Measurements from ENCODE around the gene RRP15. TPM values are rescaled to one million over a fixed set of nuclear protein-coding genes. Genes with fewer than 3 reads are reported as not detected.

RRP15 gene
- polyA plus RNA-seq, 1 donor (not counting 4 experiments of a cell fraction or from before 2014, with no cell fraction given): 15.8 TPM

- dilution Hi-C loops (cut with MboI; ENCODE audit: extremely low pct_ligation_motif_present, low sequenced_read_pairs): no loop called here
- Histone ChIP-seq H3K27ac (ENCODE audit: control insufficient read depth, insufficient read depth, low read length) (no peak overlapping the region), H4K20me1 (ENCODE audit: control insufficient read depth, extremely low read depth, insufficient read depth, low read length) (no peaks in the 10 kb centered on the region), H3K36me3 (ENCODE audit: control insufficient read depth in 2 of 2, extremely low read depth in 1 of 2, insufficient read depth in 2 of 2, low read length in 2 of 2) (no peaks in the 10 kb centered on the region), H3K79me2 (ENCODE audit: control insufficient read depth, insufficient read depth, low read length) (no peaks in the 10 kb centered on the region), H3K4me2 (ENCODE audit: control insufficient read depth, extremely low read depth, insufficient read depth, low read depth, low read length) (no peak overlapping the region), H3K27me3 (ENCODE audit: control insufficient read depth, extremely low read depth, insufficient read depth, low read length) (peaks cover 3% of the 10 kb centered on the region), H3K4me1 (ENCODE audit: control insufficient read depth, extremely low read depth, insufficient read depth, low read length) (no peaks in the 10 kb centered on the region), H3K9me3 (ENCODE audit: control insufficient read depth, low read depth, low read length) (no peaks in the 10 kb centered on the region), H3K9me1 (ENCODE audit: control insufficient read depth, extremely low read depth, insufficient read depth, low read length) (no peaks in the 10 kb centered on the region), H3K9ac (ENCODE audit: control insufficient read depth, extremely low read depth, insufficient read depth, low read length) (no peak overlapping the region), H2AFZ (ENCODE audit: control insufficient read depth, low read length) (no peak overlapping the region), H3K4me3 (ENCODE audit: control insufficient read depth in 2 of 3, extremely low read depth in 1 of 3, insufficient read depth in 2 of 3, low read depth in 1 of 3, low read length in 3 of 3) (no peak overlapping the region)
- no peak for FAIRE-seq
- DNase-seq (ENCODE audit: low read depth, low spot score): no peak
- TF ChIP-seq EZH2 (IDR thresholded peaks at IDR 0.05; ENCODE audit: low read length) (no peak), CTCF (optimal IDR thresholded peaks at IDR 0.05 in 1 of 3, IDR thresholded peaks at IDR 0.05 in 1 of 3, conservative IDR thresholded peaks at IDR 0.05 in 1 of 3; ENCODE audit: extremely low read depth in 1 of 3, insufficient read depth in 2 of 3, low read length in 3 of 3) (no peak)
Observed at GRCh38 chr1:218255090-218255489, 30.0 kb upstream of the RRP15 start.

GRCh38 chr1:218257371-218257770, 27.7 kb upstream of the RRP15 start:
- DNase-seq (ENCODE audit: low read depth, low spot score): no peak
- H3K9me3 ChIP-seq (ENCODE audit: control insufficient read depth, low read depth, low read length): no peaks in the 10 kb centered on the region
- no peak overlapping the region for H3K27ac ChIP-seq (ENCODE audit: control insufficient read depth, insufficient read depth, low read length)
- no peaks in the 10 kb centered on the region for H3K4me1 ChIP-seq (ENCODE audit: control insufficient read depth, extremely low read depth, insufficient read depth, low read length)
- no peaks in the 10 kb centered on the region for H3K9me1 ChIP-seq (ENCODE audit: control insufficient read depth, extremely low read depth, insufficient read depth, low read length)
- H3K4me2 ChIP-seq (ENCODE audit: control insufficient read depth, extremely low read depth, insufficient read depth, low read depth, low read length): no peak overlapping the region
- H3K27me3 ChIP-seq (ENCODE audit: control insufficient read depth, extremely low read depth, insufficient read depth, low read length): peaks cover 3% of the 10 kb centered on the region
- no peak overlapping the region for H3K4me3 ChIP-seq (ENCODE audit: control insufficient read depth in 2 of 3, extremely low read depth in 1 of 3, insufficient read depth in 2 of 3, low read depth in 1 of 3, low read length in 3 of 3)
- no peak for TF ChIP-seq CTCF (optimal IDR thresholded peaks at IDR 0.05 in 1 of 3, IDR thresholded peaks at IDR 0.05 in 1 of 3, conservative IDR thresholded peaks at IDR 0.05 in 1 of 3; ENCODE audit: extremely low read depth in 1 of 3, insufficient read depth in 2 of 3, low read length in 3 of 3)
- TF ChIP-seq EZH2 (IDR thresholded peaks at IDR 0.05; ENCODE audit: low read length): no peak
- no peak for FAIRE-seq
- dilution Hi-C loops (cut with MboI; ENCODE audit: extremely low pct_ligation_motif_present, low sequenced_read_pairs): no loop called here
- no peaks in the 10 kb centered on the region for H3K36me3 ChIP-seq (ENCODE audit: control insufficient read depth in 2 of 2, extremely low read depth in 1 of 2, insufficient read depth in 2 of 2, low read length in 2 of 2)
- H2AFZ ChIP-seq (ENCODE audit: control insufficient read depth, low read length): no peak overlapping the region
- no peak overlapping the region for H3K9ac ChIP-seq (ENCODE audit: control insufficient read depth, extremely low read depth, insufficient read depth, low read length)
- no peaks in the 10 kb centered on the region for H4K20me1 ChIP-seq (ENCODE audit: control insufficient read depth, extremely low read depth, insufficient read depth, low read length)
- no peaks in the 10 kb centered on the region for H3K79me2 ChIP-seq (ENCODE audit: control insufficient read depth, insufficient read depth, low read length)

Measured in keratinocyte (primary cell).